HG03060 (cell line): ENCODE results near the gene SLC38A7.
A peak's percentile ranks its signal among the peaks of the same experiment; 100 is the strongest.
"Not testable (repeated sequence)": the region's sequence is repeated elsewhere in the genome, so short reads cannot be mapped to it uniquely, and the experiment has no call there.

Source experiments
- ATAC-seq: cut with Tn5 transposase; IDR thresholded peaks from one replicate; pipeline ENCODE4 v1.9.1; 2021; ENCODE audit warnings: low read depth, moderate number of reproducible peaks; ENCODE audit not compliant: unreplicated experiment

The SLC38A7 gene

GRCh38 chr16:58684354-58685083 lies at the start of gene SLC38A7:
Gene SLC38A7, minus strand, starts transcription at chr16:58684770. Its CDS starts 4,644 bp downstream, at chr16:58680126.
- ATAC-seq, result peak; percentile 79

GRCh38 chr16:58733671-58734458 lies 49.3 kb upstream of the SLC38A7 start, which contains the start of gene GOT2:
Gene GOT2, minus strand, starts transcription at chr16:58734316. Its CDS starts 88 bp downstream, at chr16:58734228.
- peak; percentile 76 for ATAC-seq

GRCh38 chr16:58733248-58733670 lies 48.7 kb upstream of the SLC38A7 start:
- no peak for ATAC-seq

GRCh38 chr16:58732545-58733247 lies 48.1 kb upstream of the SLC38A7 start:
- ATAC-seq, result peak; percentile 51

- no peak for ATAC-seq
These were observed 46.3 kb upstream of the SLC38A7 start for GRCh38 chr16:58730724-58731370.

GRCh38 chr16:58727796-58728568 lies 43.4 kb upstream of the SLC38A7 start:
- no peak for ATAC-seq

- ATAC-seq, result no peak
These were observed 42.6 kb upstream of the SLC38A7 start for GRCh38 chr16:58727028-58727781.

GRCh38 chr16:58723109-58723508 lies 38.5 kb upstream of the SLC38A7 start:
- ATAC-seq, result no peak

GRCh38 chr16:58717994-58718393 lies 33.4 kb upstream of the SLC38A7 start:
- no peak for ATAC-seq

GRCh38 chr16:58716468-58716867 lies 31.9 kb upstream of the SLC38A7 start:
- ATAC-seq, result no peak

GRCh38 chr16:58713742-58714141 lies 29.2 kb upstream of the SLC38A7 start:
- no peak for ATAC-seq

- ATAC-seq, result no peak
These were observed 24.8 kb upstream of the SLC38A7 start for GRCh38 chr16:58709333-58709732.

GRCh38 chr16:58699151-58699550 lies 14.6 kb upstream of the SLC38A7 start:
- ATAC-seq, result no peak

GRCh38 chr16:58695368-58695767 lies 10.8 kb upstream of the SLC38A7 start:
- no peak for ATAC-seq

GRCh38 chr16:58692450-58692849 lies 7.9 kb upstream of the SLC38A7 start:
- ATAC-seq, result no peak

- ATAC-seq, result not testable (repeated sequence)
These were observed 2.6 kb upstream of the SLC38A7 start for GRCh38 chr16:58686985-58687706.

- no peak for ATAC-seq
These were observed 497 bp upstream of the SLC38A7 start for GRCh38 chr16:58685084-58685449.

GRCh38 chr16:58684001-58684353 lies 593 bp downstream of the SLC38A7 start:
- ATAC-seq, result no peak

- no peak for ATAC-seq
These were observed 4.8 kb downstream of the SLC38A7 start for GRCh38 chr16:58679763-58680162.
